Mesendoderm (in vitro differentiated cells): ENCODE results near the gene UBXN2A.

ENCODE experiments used
- DNase-seq: peaks from one replicate; pipeline ENCODE4 v3.0.0; 2013
- H2AK5ac ChIP-seq: 2 replicates; pipeline ENCODE4 v1.6.1; 2013; ENCODE audit warnings: low read length, inconsistent platforms
- H2BK120ac ChIP-seq: 2 replicates; pipeline ENCODE4 v1.6.1; 2013; ENCODE audit warnings: low read depth, mild to moderate bottlenecking, low read length, moderate library complexity, mixed read lengths
- H2BK15ac ChIP-seq: replicated peaks from 2 replicates; pipeline ENCODE4 v1.6.1; 2013; ENCODE audit warnings: low read depth, mild to moderate bottlenecking, moderate library complexity
- H2BK5ac ChIP-seq: 2 replicates; pipeline ENCODE4 v1.6.1; 2013; ENCODE audit warnings: low read length, inconsistent platforms
- H3K18ac ChIP-seq: 2 replicates; pipeline ENCODE4 v1.6.1; 2013; ENCODE audit warnings: mild to moderate bottlenecking, low read length, mixed read lengths
- H3K23ac ChIP-seq: one replicate; pipeline ENCODE4 v1.6.1; 2013; ENCODE audit warnings: low read length
- H3K27ac ChIP-seq: 2 replicates; pipeline ENCODE4 v1.5.1; 2013; ENCODE audit warnings: low read depth, mild to moderate bottlenecking, inconsistent platforms, low read length, moderate library complexity
- H3K27me3 ChIP-seq: 2 replicates; pipeline ENCODE4 v1.6.1; 2013; ENCODE audit warnings: low read length, control low read depth, mild to moderate bottlenecking, inconsistent platforms; ENCODE audit not compliant: insufficient read depth, poor library complexity
- H3K36me3 ChIP-seq: 2 replicates; pipeline ENCODE4 v1.6.1; 2013; ENCODE audit warnings: low read length, inconsistent platforms; ENCODE audit not compliant: control insufficient read depth, insufficient read depth
- H3K4ac ChIP-seq: one replicate; pipeline ENCODE4 v1.6.1; 2013; ENCODE audit warnings: low read depth, mild to moderate bottlenecking, low read length, moderate library complexity
- H3K4me1 ChIP-seq: 2 replicates; pipeline ENCODE4 v1.6.1; 2013; ENCODE audit warnings: low read depth, low read length, inconsistent platforms; ENCODE audit not compliant: control insufficient read depth
- H3K4me2 ChIP-seq: 2 replicates; pipeline ENCODE4 v1.6.1; 2013; ENCODE audit warnings: low read length
- H3K4me3 ChIP-seq: 2 replicates; pipeline ENCODE4 v1.5.1; 2013; ENCODE audit warnings: mild to moderate bottlenecking, low read length
- H3K56ac ChIP-seq: one replicate; pipeline ENCODE4 v1.6.1; 2013; ENCODE audit warnings: low read length
- H3K79me1 ChIP-seq: 2 replicates; pipeline ENCODE4 v1.6.1; 2013; ENCODE audit warnings: low read length, inconsistent platforms
- H3K79me2 ChIP-seq: 2 replicates; pipeline ENCODE4 v1.6.1; 2013; ENCODE audit warnings: mild to moderate bottlenecking, low read length; ENCODE audit not compliant: control insufficient read depth, insufficient read depth
- H3K9ac ChIP-seq: 2 replicates; pipeline ENCODE4 v1.6.1; 2013; ENCODE audit warnings: low read length, inconsistent platforms
- H4K5ac ChIP-seq: one replicate; pipeline ENCODE4 v1.6.1; 2013; ENCODE audit warnings: low read length
- H4K8ac ChIP-seq: one replicate; pipeline ENCODE4 v1.6.1; 2013; ENCODE audit warnings: low read depth, mild to moderate bottlenecking, control low read depth, low read length, moderate library complexity
- WGBS: extraction: QIAGEN DNeasy Blood & Tissue Kit; methylation state at CpG from one replicate; pipeline ENCODE4 v1.1.7; 2013; ENCODE audit warnings: low lambda C conversion rate, missing lambda C conversion rate; ENCODE audit not compliant: insufficient coverage; ENCODE audit errors: extremely low coverage; 5-methylcytosine and 5-hydroxymethylcytosine counted together

The UBXN2A gene

DNA sequence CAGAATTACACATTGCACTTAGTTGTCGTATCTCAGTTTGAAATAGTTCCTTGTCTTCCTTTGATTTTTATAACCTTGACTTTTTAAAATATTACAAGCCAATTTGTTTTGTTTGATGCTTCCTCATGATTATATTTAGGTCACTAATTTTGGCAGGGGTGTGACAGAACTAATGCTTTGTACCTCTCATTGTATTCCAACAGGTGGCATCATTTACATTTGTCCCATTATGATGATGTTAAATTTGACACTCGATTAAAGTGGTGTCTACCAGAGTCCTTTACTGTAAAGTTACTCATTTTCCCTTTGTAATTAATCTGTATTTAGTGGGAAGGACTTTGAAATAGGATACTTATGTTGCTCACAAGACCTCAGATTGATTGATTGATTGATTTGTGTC is 48.1 kb downstream of the UBXN2A start:
- Histone ChIP-seq H3K18ac (no peak overlapping the region), H3K4me2 (no peak overlapping the region), H4K5ac (no peak overlapping the region), H2BK15ac (no peak overlapping the region), H3K23ac (no peak overlapping the region), H3K27me3 (no peaks in the 10 kb centered on the region), H3K4me1 (no peaks in the 10 kb centered on the region), H3K4ac (no peak overlapping the region), H2BK5ac (no peak overlapping the region), H3K56ac (no peak overlapping the region), H3K4me3 (no peak overlapping the region), H2AK5ac (no peak overlapping the region), H3K36me3 (no peaks in the 10 kb centered on the region), H3K79me2 (no peaks in the 10 kb centered on the region), H4K8ac (no peak overlapping the region), H3K79me1 (no peaks in the 10 kb centered on the region), H2BK120ac (no peak overlapping the region), H3K27ac (no peak overlapping the region), H3K9ac (no peak overlapping the region)
- no peak for DNase-seq
- WGBS = no CpG with 5 or more reads among the region's 2 CpGs

DNA sequence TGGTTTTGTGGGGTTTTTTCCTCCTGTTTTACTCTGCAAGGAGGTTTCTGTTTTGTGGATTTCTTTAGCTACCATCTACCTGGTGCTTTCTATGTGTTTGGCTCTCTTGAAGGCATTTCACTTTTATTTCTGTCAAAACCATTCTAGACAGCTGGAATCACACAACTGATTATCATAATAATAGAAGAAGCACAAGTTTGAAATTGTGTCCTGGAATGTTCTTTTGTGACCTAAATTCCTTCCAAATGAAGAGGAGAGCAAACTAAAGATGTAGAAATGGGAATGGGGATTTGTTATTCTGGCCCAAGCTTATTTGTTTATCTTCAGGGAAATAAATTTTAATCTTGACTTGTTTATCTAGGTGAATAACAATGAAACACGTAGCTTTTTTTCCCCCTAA is 52.7 kb downstream of the UBXN2A start:
- no peaks in the 10 kb centered on the region for H3K79me1 ChIP-seq
- no peak overlapping the region for H2AK5ac ChIP-seq
- no peak overlapping the region for H2BK15ac ChIP-seq
- H2BK5ac ChIP-seq = no peak overlapping the region
- no peaks in the 10 kb centered on the region for H3K4me1 ChIP-seq
- no peak overlapping the region for H3K27ac ChIP-seq
- H3K23ac ChIP-seq = no peak overlapping the region
- H3K79me2 ChIP-seq = no peaks in the 10 kb centered on the region
- no peak overlapping the region for H3K9ac ChIP-seq
- DNase-seq = no peak
- H3K4me3 ChIP-seq = no peak overlapping the region
- H3K4me2 ChIP-seq = no peak overlapping the region
- H3K56ac ChIP-seq = no peak overlapping the region
- no peak overlapping the region for H4K8ac ChIP-seq
- H3K27me3 ChIP-seq = no peaks in the 10 kb centered on the region
- H4K5ac ChIP-seq = no peak overlapping the region
- H3K4ac ChIP-seq = no peak overlapping the region
- H2BK120ac ChIP-seq = no peak overlapping the region
- no CpG with 5 or more reads among the region's 1 CpG for WGBS
- no peaks in the 10 kb centered on the region for H3K36me3 ChIP-seq
- H3K18ac ChIP-seq = no peak overlapping the region

GRCh38 chr2:23993736-23994269 is 53.5 kb downstream of the UBXN2A start:
- Histone ChIP-seq H3K4me2 (no peak overlapping the region), H3K4me1 (no peaks in the 10 kb centered on the region)
- no CpG with 5 or more reads among the region's 8 CpGs for WGBS

DNA sequence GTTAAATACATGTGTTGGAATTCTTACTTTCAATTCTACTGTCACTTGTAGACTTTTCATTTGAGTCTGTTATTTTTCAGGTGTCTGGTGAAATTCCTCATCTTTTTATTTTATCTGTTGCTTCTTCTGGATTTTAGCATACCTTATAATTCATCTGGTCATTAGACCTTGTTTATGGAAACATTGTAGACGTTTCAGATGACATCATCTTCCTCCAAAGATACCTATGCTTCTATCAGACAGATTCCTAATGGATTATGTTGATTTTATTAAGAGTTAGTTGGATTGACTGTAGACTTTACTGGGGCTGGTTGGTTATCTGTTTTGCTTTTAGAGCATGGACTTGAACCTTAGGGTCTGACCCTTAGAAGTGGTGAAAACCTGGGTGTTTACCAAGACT is 54.3 kb downstream of the UBXN2A start:
- WGBS = no CpG with 5 or more reads among the region's 1 CpG

More at GRCh38 chr2:23993736-23994269, 53.5 kb downstream of the UBXN2A start:
- Histone ChIP-seq H3K18ac (no peak overlapping the region), H3K56ac (no peak overlapping the region), H4K5ac (no peak overlapping the region), H3K23ac (no peak overlapping the region), H3K4ac (no peak overlapping the region), H3K36me3 (no peaks in the 10 kb centered on the region), H2BK5ac (no peak overlapping the region), H2BK120ac (no peak overlapping the region), H2AK5ac (no peak overlapping the region), H3K4me3 (no peak overlapping the region), H3K79me1 (no peaks in the 10 kb centered on the region), H3K27me3 (no peaks in the 10 kb centered on the region), H3K79me2 (no peaks in the 10 kb centered on the region), H4K8ac (no peak overlapping the region), H2BK15ac (no peak overlapping the region), H3K9ac (no peak overlapping the region), H3K27ac (no peak overlapping the region)
- no peak for DNase-seq

GRCh38 chr2:24007693-24008092 is 67.4 kb downstream of the UBXN2A start:
- Histone ChIP-seq H3K56ac (no peak overlapping the region), H4K8ac (no peak overlapping the region), H2AK5ac (no peak overlapping the region), H3K27me3 (no peaks in the 10 kb centered on the region), H3K36me3 (no peaks in the 10 kb centered on the region), H3K4ac (no peak overlapping the region), H3K9ac (no peak overlapping the region), H3K23ac (no peak overlapping the region), H3K18ac (no peak overlapping the region), H3K4me2 (no peak overlapping the region), H3K27ac (no peak overlapping the region), H3K79me2 (no peaks in the 10 kb centered on the region), H2BK120ac (no peak overlapping the region), H3K4me3 (no peak overlapping the region), H2BK5ac (no peak overlapping the region), H3K79me1 (no peaks in the 10 kb centered on the region), H2BK15ac (no peak overlapping the region), H3K4me1 (no peaks in the 10 kb centered on the region), H4K5ac (no peak overlapping the region)
- DNase-seq = no peak

More for the DNA sequence above, 54.3 kb downstream of the UBXN2A start:
- no peak overlapping the region for H3K27ac ChIP-seq
- H2BK5ac ChIP-seq = no peak overlapping the region
- no peak overlapping the region for H3K4me3 ChIP-seq
- no peaks in the 10 kb centered on the region for H3K79me1 ChIP-seq
- no peak overlapping the region for H2BK15ac ChIP-seq
- no peak overlapping the region for H2BK120ac ChIP-seq
- H3K9ac ChIP-seq = no peak overlapping the region
- no peaks in the 10 kb centered on the region for H3K4me1 ChIP-seq
- H3K4me2 ChIP-seq = no peak overlapping the region
- H3K4ac ChIP-seq = no peak overlapping the region
- H3K18ac ChIP-seq = no peak overlapping the region
- no peak overlapping the region for H4K5ac ChIP-seq
- H3K23ac ChIP-seq = no peak overlapping the region
- no peaks in the 10 kb centered on the region for H3K36me3 ChIP-seq
- no peaks in the 10 kb centered on the region for H3K27me3 ChIP-seq
- no peak overlapping the region for H4K8ac ChIP-seq
- H2AK5ac ChIP-seq = no peak overlapping the region
- H3K56ac ChIP-seq = no peak overlapping the region
- no peaks in the 10 kb centered on the region for H3K79me2 ChIP-seq
- no peak for DNase-seq

GRCh38 chr2:24008672-24009366 is 68.6 kb downstream of the UBXN2A start:
- Histone ChIP-seq H3K4me3 (no peak overlapping the region), H3K27me3 (no peaks in the 10 kb centered on the region), H3K79me2 (no peaks in the 10 kb centered on the region), H2BK5ac (no peak overlapping the region), H2AK5ac (no peak overlapping the region), H3K9ac (no peak overlapping the region), H3K36me3 (no peaks in the 10 kb centered on the region), H3K23ac (no peak overlapping the region), H2BK120ac (no peak overlapping the region), H4K5ac (no peak overlapping the region), H3K79me1 (no peaks in the 10 kb centered on the region), H3K27ac (no peak overlapping the region), H3K18ac (no peak overlapping the region), H3K56ac (no peak overlapping the region), H3K4me2 (no peak overlapping the region), H3K4ac (no peak overlapping the region), H3K4me1 (no peaks in the 10 kb centered on the region), H4K8ac (no peak overlapping the region), H2BK15ac (no peak overlapping the region)
- WGBS = no CpG with 5 or more reads among the region's 13 CpGs
- DNase-seq = no peak
